NCI-H2227 treated with DMSO at 0.1 percent for 48 hours (cell line): ENCODE data around the gene FBXO28.
A peak's percentile ranks its signal among the peaks of the same experiment; 100 is the strongest.

Experiments
- DNase-seq: peaks from one replicate; lab custom pipeline; 2025; lab: John Stamatoyannopoulos, UW

FBXO28 gene

GRCh38 chr1:224095867-224096266 is 18.0 kb upstream of the FBXO28 start:
- no peak for DNase-seq

GRCh38 chr1:224096773-224097172 is 17.1 kb upstream of the FBXO28 start:
- no peak for DNase-seq

- DNase-seq: no peak
Measured at GRCh38 chr1:224098007-224098406, 15.9 kb upstream of the FBXO28 start.

GRCh38 chr1:224106568-224107281 is 7.2 kb upstream of the FBXO28 start:
- no peak for DNase-seq

- DNase-seq: no peak
Measured at GRCh38 chr1:224107282-224107625, 6.7 kb upstream of the FBXO28 start.

GRCh38 chr1:224108991-224109390 is 4.9 kb upstream of the FBXO28 start:
- DNase-seq: no peak

- no peak for DNase-seq
Measured at GRCh38 chr1:224109981-224110380, 3.9 kb upstream of the FBXO28 start.

- no peak for DNase-seq
Measured at GRCh38 chr1:224113005-224113404, 906 bp upstream of the FBXO28 start.

- DNase-seq: no peak
Measured at GRCh38 chr1:224113545-224113917, 380 bp upstream of the FBXO28 start.

GRCh38 chr1:224114787-224115175 is 870 bp downstream of the FBXO28 start:
- no peak for DNase-seq

- peak; percentile 78 for DNase-seq
Measured at GRCh38 chr1:224116131-224116530, 2.2 kb downstream of the FBXO28 start.

- no peak for DNase-seq
Measured at GRCh38 chr1:224118688-224119087, 4.8 kb downstream of the FBXO28 start.

- no peak for DNase-seq
Measured at GRCh38 chr1:224123136-224123535, 9.2 kb downstream of the FBXO28 start.

GRCh38 chr1:224124220-224124619 is 10.3 kb downstream of the FBXO28 start:
- DNase-seq: no peak

GRCh38 chr1:224127925-224128819 is 14.3 kb downstream of the FBXO28 start:
- no peak for DNase-seq

- DNase-seq: no peak
Measured at GRCh38 chr1:224131253-224131652, 17.3 kb downstream of the FBXO28 start.

- no peak for DNase-seq
Measured at GRCh38 chr1:224132901-224133300, 19.0 kb downstream of the FBXO28 start.

GRCh38 chr1:224133741-224134299 is 19.9 kb downstream of the FBXO28 start:
- DNase-seq: no peak

GRCh38 chr1:224137518-224137917 is 23.6 kb downstream of the FBXO28 start:
- DNase-seq: no peak

- no peak for DNase-seq
Measured at GRCh38 chr1:224138198-224138597, 24.3 kb downstream of the FBXO28 start.

GRCh38 chr1:224141693-224142092 is 27.8 kb downstream of the FBXO28 start:
- DNase-seq: no peak

- no peak for DNase-seq
Measured at GRCh38 chr1:224149709-224150108, 35.8 kb downstream of the FBXO28 start.

- no peak for DNase-seq
Measured at GRCh38 chr1:224151117-224151516, 37.2 kb downstream of the FBXO28 start.
